ENCODE measurements around the gene RTN4IP1.

The RTN4IP1 gene

DNA sequence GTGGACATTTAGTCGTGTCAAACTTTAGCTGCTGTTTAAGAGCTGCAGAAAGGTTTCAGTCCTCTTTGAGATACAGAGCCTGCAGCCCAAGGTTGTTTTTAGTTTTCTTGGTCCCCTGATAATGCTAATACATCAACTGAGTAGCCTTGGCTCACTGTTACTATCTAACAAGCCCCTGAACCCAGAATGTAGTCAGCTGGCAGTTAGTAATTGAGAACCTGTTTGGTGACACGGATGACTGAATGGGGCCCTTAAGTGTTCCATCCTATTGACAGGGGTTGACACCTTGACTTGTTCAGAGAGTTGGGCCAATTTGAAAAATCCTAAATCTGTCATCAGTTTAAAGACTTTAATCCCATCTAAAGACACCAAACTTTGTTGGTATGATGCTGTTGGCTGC is 2.8 kb downstream of the RTN4IP1 start:
- DNase-seq, result no peak
- H3K4me3 ChIP-seq (ENCODE audit: low read depth, low read length), result no peak overlapping the region
- H3K9me3 ChIP-seq (ENCODE audit: severe bottlenecking), result no peaks in the 10 kb centered on the region
- no peaks in the 10 kb centered on the region for H3K27me3 ChIP-seq (ENCODE audit: insufficient read depth, low read depth, severe bottlenecking)
- TF ChIP-seq, protein P1, sequence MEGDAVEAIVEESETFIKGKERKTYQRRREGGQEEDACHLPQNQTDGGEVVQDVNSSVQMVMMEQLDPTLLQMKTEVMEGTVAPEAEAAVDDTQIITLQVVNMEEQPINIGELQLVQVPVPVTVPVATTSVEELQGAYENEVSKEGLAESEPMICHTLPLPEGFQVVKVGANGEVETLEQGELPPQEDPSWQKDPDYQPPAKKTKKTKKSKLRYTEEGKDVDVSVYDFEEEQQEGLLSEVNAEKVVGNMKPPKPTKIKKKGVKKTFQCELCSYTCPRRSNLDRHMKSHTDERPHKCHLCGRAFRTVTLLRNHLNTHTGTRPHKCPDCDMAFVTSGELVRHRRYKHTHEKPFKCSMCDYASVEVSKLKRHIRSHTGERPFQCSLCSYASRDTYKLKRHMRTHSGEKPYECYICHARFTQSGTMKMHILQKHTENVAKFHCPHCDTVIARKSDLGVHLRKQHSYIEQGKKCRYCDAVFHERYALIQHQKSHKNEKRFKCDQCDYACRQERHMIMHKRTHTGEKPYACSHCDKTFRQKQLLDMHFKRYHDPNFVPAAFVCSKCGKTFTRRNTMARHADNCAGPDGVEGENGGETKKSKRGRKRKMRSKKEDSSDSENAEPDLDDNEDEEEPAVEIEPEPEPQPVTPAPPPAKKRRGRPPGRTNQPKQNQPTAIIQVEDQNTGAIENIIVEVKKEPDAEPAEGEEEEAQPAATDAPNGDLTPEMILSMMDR (IDR thresholded peaks at IDR 0.05; ENCODE audit: low read depth, low read length), result no peak
- no peak overlapping the region for H3K27ac ChIP-seq
- H3K36me3 ChIP-seq, result no peaks in the 10 kb centered on the region

DNA sequence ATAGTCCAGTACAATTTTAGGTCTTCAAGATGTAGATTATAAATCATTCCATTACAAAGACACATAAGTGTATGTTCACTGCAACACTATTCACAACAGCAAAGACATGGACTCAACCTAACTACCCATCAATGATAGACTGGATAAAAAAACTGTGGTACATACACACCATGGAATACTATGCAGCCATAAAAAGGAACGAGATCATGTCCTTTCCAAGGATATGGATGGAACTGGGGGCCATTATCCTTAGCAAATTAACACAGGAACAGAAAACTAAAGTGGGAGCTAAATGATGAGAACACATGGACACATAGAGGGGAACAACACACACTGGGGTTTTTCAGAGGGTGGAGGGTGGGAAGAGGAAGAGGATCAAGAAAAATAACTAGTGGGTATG is 6.3 kb downstream of the RTN4IP1 start:
- no peak overlapping the region for H3K27ac ChIP-seq
- DNase-seq, result no peak
- no peaks in the 10 kb centered on the region for H3K27me3 ChIP-seq (ENCODE audit: insufficient read depth, low read depth, severe bottlenecking)
- TF ChIP-seq, protein P1 (IDR thresholded peaks at IDR 0.05; ENCODE audit: low read depth, low read length), result no peak
- no peaks in the 10 kb centered on the region for H3K36me3 ChIP-seq
- H3K4me3 ChIP-seq (ENCODE audit: low read depth, low read length), result no peak overlapping the region
- no peaks in the 10 kb centered on the region for H3K9me3 ChIP-seq (ENCODE audit: severe bottlenecking)

DNA sequence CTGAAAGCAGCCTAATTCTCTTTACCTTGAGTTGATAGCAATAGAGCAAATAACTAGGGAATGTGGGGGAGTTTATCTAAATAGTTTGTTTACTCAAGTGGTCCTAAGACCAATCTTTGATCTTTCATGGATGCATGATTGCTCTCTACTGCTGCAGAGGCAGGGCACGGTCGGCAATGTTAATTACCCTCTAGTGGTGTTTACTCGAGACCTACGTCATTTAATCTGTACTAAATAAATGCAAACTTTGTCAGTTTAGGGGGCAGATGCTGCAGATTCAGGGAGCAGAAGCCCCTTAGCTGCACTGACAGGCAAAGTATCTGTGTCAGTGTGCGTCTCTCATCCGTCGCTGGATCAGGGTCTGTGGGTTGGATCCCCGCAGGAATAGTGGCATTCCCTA is 6.9 kb downstream of the RTN4IP1 start:
- no peak for DNase-seq
- Histone ChIP-seq H3K27me3 (ENCODE audit: insufficient read depth, low read depth, severe bottlenecking) (no peaks in the 10 kb centered on the region), H3K4me3 (ENCODE audit: low read depth, low read length) (no peak overlapping the region), H3K36me3 (no peaks in the 10 kb centered on the region), H3K27ac (no peak overlapping the region), H3K9me3 (ENCODE audit: severe bottlenecking) (no peaks in the 10 kb centered on the region)
- TF ChIP-seq, protein P1 (IDR thresholded peaks at IDR 0.05; ENCODE audit: low read depth, low read length), result no peak

DNA sequence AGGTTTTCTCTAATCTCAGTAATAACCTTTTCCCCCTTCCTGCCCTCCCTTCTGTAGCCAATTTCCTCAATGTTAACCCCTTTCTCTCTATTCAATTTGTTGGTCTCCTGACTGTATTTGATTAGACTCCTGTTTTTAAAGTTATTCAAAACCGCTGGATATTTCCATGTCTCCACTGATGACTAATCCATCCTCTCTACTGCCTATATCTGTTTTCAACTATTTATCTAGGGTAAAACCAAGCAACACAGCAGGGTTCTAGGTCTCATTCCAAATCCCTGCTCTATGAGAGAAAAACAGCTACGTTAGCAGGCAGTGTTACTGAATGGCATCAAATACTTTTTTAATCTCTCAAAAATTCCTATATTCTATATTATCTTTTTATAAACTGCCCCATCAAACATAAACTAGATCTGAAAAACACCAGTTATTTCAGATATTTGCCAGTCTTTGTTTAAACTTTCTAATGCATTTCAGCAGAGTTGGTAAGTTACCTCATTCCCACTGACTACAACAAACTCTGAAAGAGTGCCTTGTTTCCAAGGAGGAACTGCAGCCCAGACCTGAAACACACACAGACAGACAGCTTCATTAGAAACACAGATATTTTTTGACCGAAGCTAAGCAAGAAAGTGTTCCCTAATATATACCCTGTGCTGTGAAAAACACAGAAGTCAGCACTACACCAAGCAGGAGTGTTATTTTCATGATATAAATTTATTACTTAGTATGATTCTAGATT is 8.2 kb downstream of the RTN4IP1 start:
- no peak for DNase-seq
- Histone ChIP-seq H3K27ac (no peak overlapping the region), H3K4me3 (ENCODE audit: low read depth, low read length) (no peak overlapping the region), H3K27me3 (ENCODE audit: insufficient read depth, low read depth, severe bottlenecking) (no peaks in the 10 kb centered on the region), H3K36me3 (no peaks in the 10 kb centered on the region), H3K9me3 (ENCODE audit: severe bottlenecking) (no peaks in the 10 kb centered on the region)
- TF ChIP-seq, protein P1 (IDR thresholded peaks at IDR 0.05; ENCODE audit: low read depth, low read length), result no peak

DNA sequence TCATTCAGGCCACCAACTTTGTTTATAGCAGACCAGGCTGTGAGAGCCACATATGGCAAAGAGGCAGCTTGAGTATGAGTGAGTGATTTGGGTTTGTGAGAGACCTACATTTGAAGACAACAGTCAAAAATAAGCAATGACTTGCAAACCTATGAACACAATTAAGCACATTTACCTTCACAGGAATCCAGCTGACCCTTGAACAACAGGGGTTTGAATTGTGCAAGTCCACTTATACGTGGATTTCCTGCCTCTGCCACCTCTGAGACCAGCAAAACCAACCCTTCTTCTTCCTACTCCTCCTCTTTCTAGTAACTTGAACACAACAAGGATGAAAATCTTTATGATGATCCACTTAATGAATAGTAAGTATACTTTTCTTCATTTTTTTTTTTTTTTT is 10.1 kb downstream of the RTN4IP1 start:
- no peak overlapping the region for H3K27ac ChIP-seq

More for the DNA sequence above, 10.1 kb downstream of the RTN4IP1 start:
- Histone ChIP-seq H3K4me3 (ENCODE audit: low read depth, low read length) (no peak overlapping the region), H3K36me3 (no peaks in the 10 kb centered on the region), H3K9me3 (ENCODE audit: severe bottlenecking) (no peaks in the 10 kb centered on the region), H3K27me3 (ENCODE audit: insufficient read depth, low read depth, severe bottlenecking) (no peaks in the 10 kb centered on the region)
- no peak for DNase-seq
- TF ChIP-seq, protein P1 (IDR thresholded peaks at IDR 0.05; ENCODE audit: low read depth, low read length), result no peak
